Measurements from ENCODE around the gene OSBPL10.

- no peak for TF ChIP-seq HMGXB4 (CRISPR knock-in tag; IDR thresholded peaks at IDR 0.05; ENCODE audit: borderline replicate concordance)
- TF ChIP-seq ZSCAN20 (CRISPR knock-in tag; IDR thresholded peaks at IDR 0.05) = no peak
- TF ChIP-seq CTCF (IDR thresholded peaks at IDR 0.05) = no peak
These were observed 356.9 kb downstream of the OSBPL10 start for GRCh38 chr3:31624083-31624709.

Data from A549 (cell line).